Neuron (in vitro differentiated cells): ENCODE measurements around the gene NAALADL2.
"Not testable (repeated sequence)": the region's sequence is repeated elsewhere in the genome, so short reads cannot be mapped to it uniquely, and the experiment has no call there.

Experiments used
- H2AFZ ChIP-seq: one replicate; pipeline ENCODE4 v1.6.1; 2013; ENCODE audit warnings: low read depth, mild to moderate bottlenecking, inconsistent platforms, low read length, moderate library complexity
- H3K27me3 ChIP-seq: one replicate; pipeline ENCODE4 v1.6.1; 2013; ENCODE audit warnings: low read length; ENCODE audit not compliant: insufficient read depth
- H3K36me3 ChIP-seq: one replicate; pipeline ENCODE4 v1.6.1; 2013; ENCODE audit warnings: low read length; ENCODE audit not compliant: insufficient read depth
- H3K4me1 ChIP-seq: one replicate; pipeline ENCODE4 v1.6.1; 2013; ENCODE audit warnings: low read length; ENCODE audit not compliant: insufficient read depth
- H3K4me3 ChIP-seq: 2 replicates; pipeline ENCODE4 v1.5.1; 2013; ENCODE audit warnings: mild to moderate bottlenecking, low read length, moderate library complexity
- H3K9me3 ChIP-seq: one replicate; pipeline ENCODE4 v1.6.1; 2013; ENCODE audit warnings: low read length

Gene NAALADL2

GRCh38 chr3:175421902-175422301 is 562.8 kb downstream of the NAALADL2 start:
- H3K27me3 ChIP-seq: no peaks in the 10 kb centered on the region
- H3K4me1 ChIP-seq: no peaks in the 10 kb centered on the region
- H3K4me3 ChIP-seq: no peak overlapping the region
- H3K9me3 ChIP-seq: no peaks in the 10 kb centered on the region
- no peak overlapping the region for H2AFZ ChIP-seq
- no peaks in the 10 kb centered on the region for H3K36me3 ChIP-seq

DNA sequence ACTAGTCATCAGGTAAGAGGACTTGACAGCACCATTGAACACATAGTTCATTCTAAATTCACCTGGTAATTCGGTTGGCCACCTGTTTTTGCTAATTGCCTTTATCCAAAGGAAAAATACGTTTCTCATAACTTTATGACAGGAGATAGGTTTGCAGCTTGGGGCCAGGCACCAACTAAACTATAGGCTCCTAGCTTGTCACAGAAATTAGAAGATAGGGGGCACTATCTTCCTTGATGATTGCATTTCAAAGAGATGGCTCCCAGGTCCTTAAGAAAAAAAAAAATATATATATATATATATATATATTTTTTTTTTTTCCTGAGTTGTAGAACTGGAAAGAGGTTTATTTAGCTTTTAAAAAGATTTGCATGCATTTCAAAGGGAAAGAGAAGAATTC is 563.6 kb downstream of the NAALADL2 start:
- Histone ChIP-seq H2AFZ (no peak overlapping the region), H3K36me3 (no peaks in the 10 kb centered on the region)

GRCh38 chr3:175423848-175424247 is 564.7 kb downstream of the NAALADL2 start:
- H3K27me3 ChIP-seq, H3K4me1 ChIP-seq, H3K9me3 ChIP-seq, H3K4me3 ChIP-seq, H3K36me3 ChIP-seq, H2AFZ ChIP-seq: not testable (repeated sequence)

More for the DNA sequence above, 563.6 kb downstream of the NAALADL2 start:
- Histone ChIP-seq H3K4me3 (no peak overlapping the region), H3K9me3 (no peaks in the 10 kb centered on the region), H3K27me3 (no peaks in the 10 kb centered on the region), H3K4me1 (no peaks in the 10 kb centered on the region)

GRCh38 chr3:175426805-175427204 is 567.7 kb downstream of the NAALADL2 start:
- Histone ChIP-seq H3K4me3 (no peak overlapping the region), H2AFZ (no peak overlapping the region), H3K4me1 (no peaks in the 10 kb centered on the region), H3K27me3 (no peaks in the 10 kb centered on the region), H3K36me3 (no peaks in the 10 kb centered on the region), H3K9me3 (no peaks in the 10 kb centered on the region)

DNA sequence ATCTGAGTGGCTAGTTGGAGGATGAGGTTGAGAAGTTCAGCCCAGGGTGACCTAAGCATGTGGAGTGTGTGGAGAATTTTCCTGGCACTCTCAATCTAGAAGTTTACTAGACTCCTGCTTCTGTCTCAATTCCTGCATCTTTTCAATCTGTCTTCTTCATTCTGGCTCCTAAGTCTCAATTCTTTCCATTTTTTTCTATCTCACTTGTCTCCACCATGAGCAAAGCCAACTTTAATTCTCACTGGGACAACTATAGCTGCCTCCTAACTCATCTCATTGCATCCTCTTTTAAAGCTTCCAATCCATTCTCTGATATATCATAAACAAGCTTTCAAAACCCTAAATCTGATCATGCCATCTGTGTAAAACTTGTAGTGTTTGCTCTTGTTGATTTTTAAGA is 569.3 kb downstream of the NAALADL2 start:
- no peak overlapping the region for H2AFZ ChIP-seq
- no peaks in the 10 kb centered on the region for H3K27me3 ChIP-seq
- peaks cover 9% of the 10 kb centered on the region for H3K4me1 ChIP-seq
- H3K36me3 ChIP-seq: no peaks in the 10 kb centered on the region
- no peak overlapping the region for H3K4me3 ChIP-seq
- no peaks in the 10 kb centered on the region for H3K9me3 ChIP-seq

GRCh38 chr3:175430983-175431773 is 572.0 kb downstream of the NAALADL2 start:
- Histone ChIP-seq H3K27me3 (no peaks in the 10 kb centered on the region), H3K4me3 (no peak overlapping the region), H2AFZ (no peak overlapping the region)

DNA sequence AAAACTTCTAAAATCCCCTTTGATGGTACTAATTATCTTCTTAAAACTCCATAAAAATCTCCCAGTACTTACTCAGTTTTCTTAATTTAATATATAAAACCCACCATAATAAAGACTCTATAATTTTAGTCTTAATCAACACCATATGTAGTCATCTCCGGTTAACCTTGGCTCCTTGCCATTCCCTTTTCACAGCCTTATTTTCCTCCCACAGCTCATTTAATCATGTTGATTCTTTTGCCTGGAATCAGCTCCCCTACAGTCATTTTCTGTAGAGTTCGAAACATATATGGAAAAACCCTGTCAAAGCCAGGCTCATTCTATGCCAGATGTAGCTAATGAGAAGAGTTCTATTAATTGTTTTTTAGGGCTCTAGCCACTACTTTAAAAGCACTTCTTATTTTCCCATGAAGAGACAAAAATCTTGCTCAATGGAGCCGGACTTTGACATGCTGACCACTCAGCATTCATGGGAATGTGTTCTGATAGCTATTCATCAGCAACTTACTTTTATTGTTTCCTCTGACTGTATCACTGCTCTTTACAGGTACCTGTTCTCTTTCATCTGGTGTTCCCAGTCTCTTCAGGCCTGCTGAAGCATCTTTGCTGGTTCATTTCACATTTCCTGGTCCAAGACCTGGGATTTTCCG is 573.4 kb downstream of the NAALADL2 start:
- H3K9me3 ChIP-seq: no peaks in the 10 kb centered on the region
- H3K36me3 ChIP-seq: no peaks in the 10 kb centered on the region
- H3K4me1 ChIP-seq: peaks cover 9% of the 10 kb centered on the region
- H3K4me3 ChIP-seq: no peak overlapping the region
- H3K27me3 ChIP-seq: no peaks in the 10 kb centered on the region
- no peak overlapping the region for H2AFZ ChIP-seq

More at GRCh38 chr3:175430983-175431773, 572.0 kb downstream of the NAALADL2 start:
- Histone ChIP-seq H3K36me3 (no peaks in the 10 kb centered on the region), H3K4me1 (peaks cover 9% of the 10 kb centered on the region), H3K9me3 (no peaks in the 10 kb centered on the region)

GRCh38 chr3:175433026-175433674 is 574.0 kb downstream of the NAALADL2 start:
- peaks cover 9% of the 10 kb centered on the region for H3K4me1 ChIP-seq
- H3K4me3 ChIP-seq: no peak overlapping the region
- H3K36me3 ChIP-seq: no peaks in the 10 kb centered on the region
- no peak overlapping the region for H2AFZ ChIP-seq
- no peaks in the 10 kb centered on the region for H3K9me3 ChIP-seq
- no peaks in the 10 kb centered on the region for H3K27me3 ChIP-seq

GRCh38 chr3:175434561-175434960 is 575.4 kb downstream of the NAALADL2 start:
- H3K36me3 ChIP-seq: no peaks in the 10 kb centered on the region
- peaks cover 9% of the 10 kb centered on the region for H3K4me1 ChIP-seq
- H2AFZ ChIP-seq: no peak overlapping the region
- H3K9me3 ChIP-seq: no peaks in the 10 kb centered on the region
- no peak overlapping the region for H3K4me3 ChIP-seq
- H3K27me3 ChIP-seq: no peaks in the 10 kb centered on the region

DNA sequence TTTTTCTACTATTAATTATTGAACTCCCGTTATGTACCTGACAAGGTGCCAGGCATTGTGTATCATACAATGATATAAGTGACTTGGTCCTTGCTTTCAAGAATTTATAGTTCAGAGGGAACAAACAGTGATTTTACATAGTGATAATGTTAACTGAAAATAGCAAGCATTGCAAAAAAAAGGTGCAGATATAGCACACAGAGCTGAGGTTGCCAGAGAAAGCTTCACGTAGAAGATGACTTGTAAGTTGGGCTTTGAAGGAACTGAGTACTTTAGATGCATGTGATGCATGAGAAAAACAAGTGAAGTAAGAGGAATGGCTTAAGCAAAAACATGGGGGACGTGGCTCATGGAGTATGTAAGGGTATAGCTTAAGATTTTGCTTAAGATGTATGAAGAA is 584.5 kb downstream of the NAALADL2 start:
- Histone ChIP-seq H3K36me3 (no peaks in the 10 kb centered on the region), H2AFZ (no peak overlapping the region), H3K27me3 (no peaks in the 10 kb centered on the region), H3K4me1 (no peaks in the 10 kb centered on the region), H3K9me3 (no peaks in the 10 kb centered on the region), H3K4me3 (no peak overlapping the region)

GRCh38 chr3:175445741-175446140 is 586.6 kb downstream of the NAALADL2 start:
- Histone ChIP-seq H3K4me1 (no peaks in the 10 kb centered on the region), H3K36me3 (no peaks in the 10 kb centered on the region), H3K27me3 (no peaks in the 10 kb centered on the region), H2AFZ (no peak overlapping the region), H3K9me3 (no peaks in the 10 kb centered on the region), H3K4me3 (no peak overlapping the region)

GRCh38 chr3:175447521-175447920 is 588.4 kb downstream of the NAALADL2 start:
- H3K4me1 ChIP-seq: no peaks in the 10 kb centered on the region
- H3K9me3 ChIP-seq: no peaks in the 10 kb centered on the region

GRCh38 chr3:175453361-175453760 is 594.2 kb downstream of the NAALADL2 start:
- H3K4me3 ChIP-seq: no peak overlapping the region
- no peaks in the 10 kb centered on the region for H3K36me3 ChIP-seq
- no peaks in the 10 kb centered on the region for H3K27me3 ChIP-seq
- H2AFZ ChIP-seq: no peak overlapping the region
- H3K4me1 ChIP-seq: no peaks in the 10 kb centered on the region
- H3K9me3 ChIP-seq: no peaks in the 10 kb centered on the region

More at GRCh38 chr3:175447521-175447920, 588.4 kb downstream of the NAALADL2 start:
- Histone ChIP-seq H3K27me3 (no peaks in the 10 kb centered on the region), H2AFZ (no peak overlapping the region), H3K36me3 (no peaks in the 10 kb centered on the region), H3K4me3 (no peak overlapping the region)
